ENCODE measurements around the gene DZIP1L.

DNA sequence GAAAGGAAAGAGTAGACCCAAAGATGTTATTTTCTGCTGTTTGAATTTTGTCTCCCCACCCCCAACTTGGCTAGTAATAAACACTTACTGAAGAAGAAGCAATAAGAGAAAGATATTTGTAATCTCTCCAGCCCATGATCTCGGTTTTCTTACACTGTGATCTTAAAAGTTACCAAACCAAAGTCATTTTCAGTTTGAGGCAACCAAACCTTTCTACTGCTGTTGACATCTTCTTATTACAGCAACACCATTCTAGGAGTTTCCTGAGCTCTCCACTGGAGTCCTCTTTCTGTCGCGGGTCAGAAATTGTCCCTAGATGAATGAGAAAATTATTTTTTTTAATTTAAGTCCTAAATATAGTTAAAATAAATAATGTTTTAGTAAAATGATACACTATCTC is 83.9 kb downstream of the DZIP1L start:
- TF ChIP-seq, protein P1, sequence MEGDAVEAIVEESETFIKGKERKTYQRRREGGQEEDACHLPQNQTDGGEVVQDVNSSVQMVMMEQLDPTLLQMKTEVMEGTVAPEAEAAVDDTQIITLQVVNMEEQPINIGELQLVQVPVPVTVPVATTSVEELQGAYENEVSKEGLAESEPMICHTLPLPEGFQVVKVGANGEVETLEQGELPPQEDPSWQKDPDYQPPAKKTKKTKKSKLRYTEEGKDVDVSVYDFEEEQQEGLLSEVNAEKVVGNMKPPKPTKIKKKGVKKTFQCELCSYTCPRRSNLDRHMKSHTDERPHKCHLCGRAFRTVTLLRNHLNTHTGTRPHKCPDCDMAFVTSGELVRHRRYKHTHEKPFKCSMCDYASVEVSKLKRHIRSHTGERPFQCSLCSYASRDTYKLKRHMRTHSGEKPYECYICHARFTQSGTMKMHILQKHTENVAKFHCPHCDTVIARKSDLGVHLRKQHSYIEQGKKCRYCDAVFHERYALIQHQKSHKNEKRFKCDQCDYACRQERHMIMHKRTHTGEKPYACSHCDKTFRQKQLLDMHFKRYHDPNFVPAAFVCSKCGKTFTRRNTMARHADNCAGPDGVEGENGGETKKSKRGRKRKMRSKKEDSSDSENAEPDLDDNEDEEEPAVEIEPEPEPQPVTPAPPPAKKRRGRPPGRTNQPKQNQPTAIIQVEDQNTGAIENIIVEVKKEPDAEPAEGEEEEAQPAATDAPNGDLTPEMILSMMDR (conservative IDR thresholded peaks at IDR 0.05) = no peak
- TF ChIP-seq EZH2 (IDR thresholded peaks at IDR 0.05; ENCODE audit: low read depth) = no peak

All from PC-9 (cell line).